Measurements from ENCODE around the gene PAN3.

The PAN3 gene

DNA sequence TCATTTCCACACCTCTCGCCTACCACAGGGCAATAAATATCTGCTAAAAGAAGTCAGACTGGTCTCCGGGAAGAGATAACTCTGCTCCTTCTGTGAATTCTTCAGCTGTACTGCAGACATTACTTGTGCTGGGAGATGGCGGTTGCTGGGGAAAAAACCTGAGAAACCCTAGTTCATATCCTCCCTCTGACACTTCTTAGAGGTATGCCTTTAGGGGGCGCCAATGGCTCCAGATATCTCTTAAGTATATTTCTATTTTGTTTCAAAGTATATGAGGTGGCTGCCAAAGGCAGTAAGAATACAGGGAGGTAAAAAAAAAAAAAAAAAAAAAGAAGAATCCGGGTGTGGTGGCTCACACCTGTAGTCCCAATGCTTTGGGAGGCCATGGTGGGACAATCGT lies 175.2 kb downstream of the PAN3 start:
- no peak for DNase-seq (ENCODE audit: low read depth)

DNA sequence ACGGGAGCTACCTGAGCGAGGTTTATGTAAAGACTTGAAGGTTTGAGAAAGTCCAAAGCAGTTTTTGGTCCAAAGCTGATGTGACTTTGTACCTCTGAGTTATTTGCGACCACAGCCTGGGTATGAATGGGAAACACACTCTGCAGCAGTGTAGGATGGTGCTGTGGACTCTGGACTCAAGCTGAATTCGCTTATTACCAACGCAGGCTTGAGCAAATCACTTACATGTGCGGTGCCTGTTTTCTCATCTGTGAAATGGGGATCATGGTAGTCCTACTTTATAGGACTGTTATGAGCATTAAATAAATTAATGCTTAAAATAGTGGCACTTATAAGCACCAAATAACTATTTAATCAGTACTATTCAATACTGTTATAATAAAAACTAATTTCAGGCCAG lies 176.5 kb downstream of the PAN3 start:
- DNase-seq (ENCODE audit: low read depth) = no peak

DNA sequence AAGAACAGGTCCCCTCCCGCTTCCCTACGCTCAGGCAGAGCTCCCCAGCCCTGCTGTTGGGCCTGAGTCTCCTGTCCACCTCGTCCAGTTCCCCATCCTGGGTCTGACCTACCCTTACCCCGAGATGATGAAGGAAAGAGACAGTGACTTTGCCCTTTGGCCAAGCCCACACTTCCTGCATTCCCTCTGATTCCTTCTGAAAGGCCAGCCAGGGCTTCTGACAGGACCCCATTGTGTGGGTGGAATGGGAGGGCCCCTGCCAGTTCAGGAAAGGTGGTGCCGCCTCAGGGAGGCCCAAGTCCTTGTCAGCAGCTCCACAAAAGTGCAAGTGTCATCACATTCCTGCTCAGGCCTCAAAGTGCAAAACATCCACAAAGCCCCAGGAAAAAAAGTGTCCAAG lies 177.8 kb downstream of the PAN3 start:
- DNase-seq (ENCODE audit: low read depth) = no peak

DNA sequence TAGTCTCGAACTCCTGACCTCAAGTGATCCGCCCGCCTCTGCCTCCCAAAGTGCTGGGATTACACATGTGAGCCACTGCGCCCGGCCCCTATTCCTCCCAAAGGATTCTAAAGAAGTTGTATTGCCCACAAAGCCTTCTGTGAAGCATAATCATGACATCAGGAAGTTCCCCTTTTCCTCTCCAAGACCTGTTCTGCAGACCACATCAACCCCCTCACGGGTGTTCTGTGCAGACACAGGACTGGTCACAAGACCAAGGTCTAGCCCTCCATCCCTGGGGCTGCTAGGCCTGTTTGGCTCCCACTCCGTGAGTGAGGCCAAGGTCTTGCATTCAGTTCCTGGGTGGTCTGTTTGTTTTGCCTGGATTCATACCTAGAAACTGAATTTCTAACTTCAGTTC lies 178.5 kb downstream of the PAN3 start:
- DNase-seq (ENCODE audit: low read depth) = no peak

DNA sequence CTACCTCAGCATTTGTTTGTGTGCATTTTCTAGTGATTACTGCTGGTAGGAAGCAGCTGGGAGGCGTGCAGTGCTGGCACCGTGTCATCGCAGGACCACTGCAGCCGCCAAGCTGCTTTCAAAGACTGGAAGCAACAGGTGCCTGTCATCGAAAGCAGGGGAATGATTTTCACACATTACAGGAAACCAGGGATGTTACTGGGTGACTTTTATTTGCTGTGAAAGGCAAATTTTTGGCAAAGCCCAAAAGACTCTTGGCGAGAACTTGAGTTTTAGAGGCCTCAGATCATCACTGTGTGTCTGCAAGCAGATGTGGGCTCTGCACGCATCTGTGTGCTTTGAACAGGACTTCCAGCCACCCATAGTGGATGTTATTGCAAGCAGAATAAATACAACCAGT lies 180.2 kb downstream of the PAN3 start:
- DNase-seq (ENCODE audit: low read depth) = no peak

DNA sequence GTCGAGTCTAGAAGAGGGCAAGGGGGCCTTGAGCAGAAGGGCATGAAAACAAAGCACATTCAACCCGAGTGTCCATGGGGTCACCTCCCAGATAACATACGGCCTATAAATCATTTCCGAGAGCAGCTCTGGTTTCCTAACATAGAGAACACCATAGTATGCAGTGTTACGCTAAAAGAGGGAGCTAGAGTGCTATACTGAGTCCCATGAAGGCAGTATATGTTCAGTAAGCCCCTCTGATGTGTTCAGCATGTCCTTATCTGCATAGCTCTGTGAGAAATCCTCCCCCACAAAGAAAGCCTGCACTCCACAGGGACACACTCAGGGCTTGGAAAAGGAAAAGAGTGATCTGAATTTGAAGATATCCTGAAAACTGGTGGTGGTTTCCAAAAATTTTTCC lies 181.2 kb downstream of the PAN3 start:
- DNase-seq (ENCODE audit: low read depth) = no peak

DNA sequence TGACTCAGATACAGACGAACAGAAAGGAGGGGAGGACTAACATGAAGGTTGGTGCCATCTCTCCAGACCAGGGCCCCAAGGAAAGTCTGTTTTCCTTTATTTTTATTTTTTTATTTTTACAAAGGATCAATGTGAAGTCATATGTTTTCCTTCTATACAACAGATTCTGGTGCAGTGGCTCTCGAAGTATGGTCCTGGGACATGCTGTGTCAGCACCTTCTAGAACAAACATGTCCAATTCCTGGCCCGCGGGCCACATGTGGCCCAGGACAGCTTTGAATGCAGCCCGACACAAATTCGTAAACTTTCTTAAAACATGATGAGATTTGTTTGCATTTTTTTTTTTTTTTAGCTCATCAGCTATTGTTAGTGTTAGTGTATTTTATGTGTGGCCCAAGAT lies 181.9 kb downstream of the PAN3 start:
- no peak for DNase-seq (ENCODE audit: low read depth)

DNA sequence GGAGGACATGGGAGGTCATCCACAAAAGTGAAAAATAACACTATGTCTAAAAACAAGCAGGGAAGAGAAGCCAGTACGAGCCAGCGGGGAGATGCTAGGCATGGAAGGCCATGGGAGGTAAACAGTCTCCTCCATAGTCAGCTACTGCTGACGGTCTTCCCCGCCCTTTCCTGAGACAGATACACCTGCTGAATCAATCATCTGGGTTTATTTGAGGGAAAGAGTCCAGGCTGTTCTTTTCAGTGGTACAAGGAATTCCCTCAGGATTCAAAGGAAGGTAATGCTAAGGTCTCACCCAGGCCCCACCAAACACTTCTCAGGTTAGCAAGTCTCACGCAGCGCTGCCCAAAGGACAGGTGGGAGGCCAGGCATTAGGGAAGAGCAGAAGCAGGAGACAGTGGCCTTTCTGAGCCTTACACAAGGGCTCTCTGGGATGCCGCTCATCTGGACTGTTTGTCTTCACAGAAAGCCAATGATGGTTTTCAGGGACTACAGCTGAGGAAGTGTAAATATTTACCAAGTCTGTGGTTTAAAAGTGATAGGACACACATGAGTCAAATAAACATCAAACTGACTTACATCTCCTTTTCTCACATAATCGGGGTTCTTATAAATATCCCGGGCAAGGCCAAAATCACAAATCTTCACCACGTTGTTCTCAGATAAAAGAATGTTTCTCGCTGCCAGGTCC lies 182.7 kb downstream of the PAN3 start:
- DNase-seq (ENCODE audit: low read depth) = no peak

DNA sequence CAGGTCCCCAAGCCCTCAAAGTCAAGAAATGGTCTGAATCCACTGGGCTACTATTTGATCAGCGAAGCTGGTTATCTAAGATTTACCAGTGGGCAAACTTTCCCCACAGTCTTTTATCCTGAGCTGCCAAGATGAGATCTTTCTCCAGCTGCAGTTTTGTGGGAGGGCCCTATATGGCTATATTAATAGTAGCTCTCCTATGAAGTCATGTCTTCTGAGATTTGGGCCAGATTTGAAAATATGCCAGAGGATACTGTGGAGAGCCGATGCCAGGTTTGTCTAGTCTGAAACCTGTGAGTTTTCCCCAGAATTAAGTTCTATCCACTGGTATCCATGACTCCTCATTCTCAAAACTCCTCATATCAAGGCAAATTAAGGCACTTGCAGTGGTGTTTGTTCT lies 183.4 kb downstream of the PAN3 start:
- no peak for DNase-seq (ENCODE audit: low read depth)

DNA sequence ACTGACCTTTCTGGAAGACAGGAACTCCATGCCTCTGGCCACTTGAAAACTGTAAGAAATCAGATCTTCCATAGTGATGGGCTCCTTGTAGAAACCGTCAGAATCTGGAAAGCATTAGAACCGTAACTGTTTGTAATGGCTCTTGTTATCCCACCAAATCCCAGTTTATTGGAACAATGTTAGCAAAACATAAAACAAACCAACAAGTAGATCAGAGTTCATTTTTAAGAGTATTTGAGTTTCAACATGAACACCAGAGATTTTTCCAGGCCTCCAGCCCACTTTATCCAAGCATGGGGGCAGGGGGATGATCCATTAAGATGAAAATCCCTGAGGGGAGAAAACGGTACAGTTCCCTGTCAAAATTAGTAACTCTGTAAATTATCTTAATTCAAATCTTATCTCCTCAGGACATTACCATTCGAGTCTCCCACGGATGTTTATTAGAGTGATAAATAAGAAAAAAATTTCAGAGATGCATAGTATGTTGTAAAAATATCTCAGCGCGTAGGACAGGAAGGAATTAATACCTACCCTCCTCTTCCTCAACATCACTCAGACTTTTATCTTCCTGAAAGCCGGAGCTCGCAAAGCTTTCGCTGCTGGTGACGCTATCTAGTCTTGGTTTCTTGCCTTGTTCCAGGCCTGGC lies 184.0 kb downstream of the PAN3 start:
- DNase-seq (ENCODE audit: low read depth) = no peak

DNA sequence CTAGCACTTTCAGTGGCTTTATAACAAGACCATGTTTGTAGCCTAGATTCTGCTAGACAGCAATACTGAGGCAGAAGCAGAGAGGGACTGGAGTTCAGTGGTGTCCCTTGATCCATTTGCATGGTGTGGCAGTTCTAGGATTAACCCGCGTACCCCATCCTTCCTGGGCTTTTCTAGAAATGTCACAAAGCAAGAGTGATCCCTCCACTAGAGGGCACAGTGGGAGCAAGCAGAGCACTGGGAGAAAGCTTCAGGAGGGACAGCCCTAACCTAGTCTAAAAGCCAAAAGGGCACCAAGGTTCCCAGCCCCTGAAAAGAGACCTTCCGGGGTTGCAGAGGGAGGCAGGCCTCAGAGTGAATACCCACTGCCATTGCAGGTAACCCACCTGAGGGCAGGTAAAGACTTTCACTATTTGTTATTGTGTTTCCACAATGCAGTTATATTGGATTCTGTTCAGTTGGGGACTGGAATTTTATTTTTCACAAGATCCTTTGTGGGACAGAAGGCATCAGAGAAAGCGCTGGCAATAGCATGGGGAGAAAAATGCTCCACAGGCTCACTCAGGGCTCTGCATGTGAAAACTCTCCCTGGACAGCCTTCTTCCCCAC lies 185.9 kb downstream of the PAN3 start:
- no peak for DNase-seq (ENCODE audit: low read depth)

DNA sequence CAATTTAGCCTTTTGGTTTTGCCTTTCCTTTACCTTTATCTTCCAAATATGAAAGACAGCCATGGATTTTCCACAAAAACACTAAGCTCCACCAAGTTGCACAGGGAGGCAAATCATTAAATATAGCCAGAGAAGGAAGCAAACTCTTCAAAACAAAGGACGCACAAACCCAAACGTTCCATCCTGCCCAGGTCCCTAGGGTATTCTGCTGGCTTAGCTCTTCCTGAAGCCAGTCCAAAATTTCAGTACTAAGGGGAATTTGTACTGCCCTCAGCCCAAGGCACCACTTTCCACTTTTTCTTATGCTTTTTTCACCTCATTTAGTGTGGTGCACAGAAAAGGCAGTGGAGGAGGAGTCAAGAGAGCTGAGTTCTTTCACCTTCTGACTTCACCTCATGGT lies 186.7 kb downstream of the PAN3 start:
- no peak for DNase-seq (ENCODE audit: low read depth)

DNA sequence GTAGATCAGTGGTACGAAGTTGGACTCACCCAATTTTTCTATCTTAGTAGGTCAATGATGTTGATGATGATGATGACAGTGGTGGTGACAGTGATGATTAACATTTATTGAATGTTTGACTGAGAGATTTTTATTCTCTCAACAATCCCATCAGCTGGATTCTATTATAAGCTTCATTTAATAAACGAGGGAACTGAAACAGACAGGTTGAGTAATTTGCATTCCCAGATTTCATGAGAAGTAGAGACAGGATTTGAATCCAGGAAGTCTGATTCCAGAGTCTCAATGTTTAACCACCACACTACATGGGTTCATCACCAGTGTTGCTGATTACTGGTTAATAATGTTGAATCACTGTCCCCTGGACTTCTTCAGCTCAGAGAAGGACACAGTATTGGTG lies 187.7 kb downstream of the PAN3 start:
- no peak for DNase-seq (ENCODE audit: low read depth)

DNA sequence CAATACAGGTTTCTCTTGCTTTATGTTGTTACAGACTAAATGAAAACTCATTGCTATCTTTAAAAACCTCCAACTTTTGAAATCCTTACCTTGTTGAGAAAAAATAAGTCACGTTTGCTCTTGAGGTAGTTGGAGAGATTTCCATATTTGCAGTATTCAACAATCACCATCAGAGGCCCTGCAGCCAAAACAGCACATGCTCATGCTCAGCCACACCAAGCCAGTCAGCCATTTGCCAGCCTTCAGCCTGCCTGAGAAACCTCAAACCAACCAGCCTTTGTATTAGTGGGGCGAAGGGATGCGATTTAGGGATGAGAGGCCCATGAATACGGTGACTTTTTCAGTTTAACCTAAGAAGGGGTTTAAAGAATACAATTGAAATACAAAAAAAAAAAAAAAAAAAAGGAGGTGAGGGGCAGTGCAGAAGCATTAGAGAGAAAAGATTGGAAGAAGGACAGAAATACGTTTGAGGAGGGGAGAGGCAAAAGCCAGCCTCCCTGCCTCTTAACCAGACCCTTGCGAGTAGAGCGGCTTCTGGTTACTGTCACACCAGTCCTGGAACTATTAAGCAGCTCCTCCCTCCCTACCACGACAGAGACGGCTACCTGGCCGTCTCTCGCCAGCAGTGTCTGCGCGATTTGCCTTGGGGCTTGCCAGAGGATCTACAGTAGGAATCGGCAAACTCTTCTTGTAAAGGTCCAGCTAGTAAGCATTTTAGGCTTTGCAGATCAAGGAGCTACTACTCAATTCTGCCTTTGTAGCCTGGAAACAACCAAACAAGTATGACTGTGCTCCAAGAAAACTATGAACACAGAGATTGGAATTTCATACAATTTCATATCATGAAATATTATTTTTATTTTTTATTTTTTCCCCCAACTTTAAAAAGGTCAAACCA lies 189.3 kb downstream of the PAN3 start:
- no peak for DNase-seq (ENCODE audit: low read depth)

DNA sequence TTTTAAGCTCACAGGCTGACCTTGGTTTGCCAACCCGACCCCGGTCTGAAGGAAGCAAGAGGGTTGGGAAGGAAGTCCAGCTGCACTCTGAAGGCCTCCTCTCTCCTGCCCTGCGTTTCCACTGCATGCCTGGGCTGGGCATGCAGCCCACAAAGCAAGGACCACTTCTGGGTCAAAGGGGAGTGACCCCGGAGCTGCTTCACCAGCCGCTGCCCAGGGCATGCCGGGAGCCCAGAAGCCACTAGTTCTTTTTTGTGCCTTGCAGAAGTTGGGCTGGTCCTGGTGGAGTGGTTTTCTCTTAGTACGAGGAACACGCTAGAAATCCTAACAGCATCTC lies 189.9 kb downstream of the PAN3 start:
- no peak for DNase-seq (ENCODE audit: low read depth)

DNA sequence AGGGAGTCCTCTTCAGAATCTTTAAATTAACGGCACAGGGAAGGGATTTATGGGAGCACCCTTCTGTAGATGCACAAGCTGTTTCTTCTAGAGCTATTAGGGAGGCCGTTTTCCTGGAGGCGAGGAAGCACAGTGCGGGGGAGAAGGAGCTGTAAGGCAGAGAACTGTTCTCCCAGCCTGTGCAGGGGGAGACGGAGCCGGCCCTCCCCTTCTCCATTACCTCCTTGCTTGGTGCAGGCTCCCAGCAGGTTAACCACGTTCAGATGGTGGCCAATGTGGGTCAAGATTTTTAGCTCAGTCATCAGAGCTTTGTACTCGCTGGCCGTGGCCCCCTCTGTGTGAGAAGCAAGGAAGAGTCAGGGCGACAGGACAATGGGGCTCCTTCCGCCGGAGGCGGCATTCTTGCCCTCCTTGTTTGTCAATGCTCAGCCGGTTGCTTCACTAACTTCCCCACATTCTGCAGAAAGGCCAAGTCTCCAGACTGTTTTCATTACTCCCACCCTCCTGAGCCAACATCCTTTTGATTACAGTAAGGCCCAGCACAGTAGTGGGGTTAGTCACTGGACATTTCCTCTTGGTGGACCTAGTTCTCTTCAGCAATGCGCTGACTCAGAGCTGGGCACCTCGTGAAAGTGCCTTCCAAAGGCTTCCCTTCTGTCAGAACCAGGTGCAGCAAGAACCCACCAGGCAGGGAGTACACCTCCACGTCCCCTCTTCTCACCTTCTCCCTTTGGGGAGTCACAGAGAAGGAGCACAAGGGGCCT lies 191.2 kb downstream of the PAN3 start:
- peak; percentile 91 for DNase-seq (ENCODE audit: low read depth)

DNA sequence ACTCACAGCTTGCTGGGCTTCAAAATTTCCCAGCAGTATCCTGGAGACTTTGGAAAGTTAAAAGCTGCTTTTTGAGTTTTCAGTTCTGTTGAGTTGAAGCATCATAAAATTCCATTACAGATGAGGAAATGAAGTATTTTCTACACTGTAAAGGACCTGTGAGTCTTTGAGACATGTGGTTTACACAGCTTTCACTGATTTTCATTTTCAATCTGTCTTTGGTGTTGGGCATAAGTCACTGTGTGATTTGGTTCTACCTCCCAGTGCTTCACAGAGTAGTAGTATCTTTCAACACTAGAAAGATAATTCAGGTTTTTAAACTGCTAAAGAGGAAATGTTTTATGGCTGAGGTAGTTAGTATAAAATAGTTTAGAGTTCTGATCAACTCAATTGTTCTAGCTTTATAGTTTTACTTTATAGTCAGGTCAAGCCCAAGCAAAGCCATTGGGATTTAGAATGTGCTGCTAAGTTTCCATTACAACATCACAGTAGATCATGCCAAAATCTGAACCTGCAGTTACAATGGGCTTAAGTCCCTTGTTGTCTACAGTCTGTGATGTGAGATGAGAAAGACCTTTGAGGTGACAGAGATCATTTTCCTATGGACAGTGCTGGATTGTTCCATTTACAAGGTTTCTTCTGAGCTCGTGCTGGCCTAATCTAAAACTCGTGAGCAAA lies 195.0 kb downstream of the PAN3 start:
- DNase-seq (ENCODE audit: low read depth) = no peak

DNA sequence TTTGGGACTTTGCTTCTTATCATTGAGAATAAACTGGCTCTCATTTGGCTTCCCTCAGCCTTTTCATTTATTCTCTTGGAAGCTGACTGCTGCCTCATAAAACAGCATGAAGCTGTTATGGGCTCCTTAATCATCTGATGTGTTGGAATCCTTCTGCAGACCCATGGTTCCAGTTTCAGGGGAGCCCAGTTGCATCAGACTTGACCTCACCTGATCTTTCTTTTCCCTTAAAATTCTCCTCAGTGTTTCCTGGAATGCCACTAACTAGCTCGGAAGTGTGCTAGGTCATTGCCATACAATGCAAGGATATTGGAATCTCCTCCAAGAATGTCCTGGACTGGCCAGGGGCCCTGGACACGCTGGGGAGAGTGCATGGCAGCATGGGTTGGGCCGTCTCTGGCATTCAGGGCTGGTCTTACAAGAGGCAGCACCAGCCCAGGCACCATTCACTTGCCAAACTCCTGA lies 197.9 kb downstream of the PAN3 start:
- DNase-seq (ENCODE audit: low read depth) = no peak

DNA sequence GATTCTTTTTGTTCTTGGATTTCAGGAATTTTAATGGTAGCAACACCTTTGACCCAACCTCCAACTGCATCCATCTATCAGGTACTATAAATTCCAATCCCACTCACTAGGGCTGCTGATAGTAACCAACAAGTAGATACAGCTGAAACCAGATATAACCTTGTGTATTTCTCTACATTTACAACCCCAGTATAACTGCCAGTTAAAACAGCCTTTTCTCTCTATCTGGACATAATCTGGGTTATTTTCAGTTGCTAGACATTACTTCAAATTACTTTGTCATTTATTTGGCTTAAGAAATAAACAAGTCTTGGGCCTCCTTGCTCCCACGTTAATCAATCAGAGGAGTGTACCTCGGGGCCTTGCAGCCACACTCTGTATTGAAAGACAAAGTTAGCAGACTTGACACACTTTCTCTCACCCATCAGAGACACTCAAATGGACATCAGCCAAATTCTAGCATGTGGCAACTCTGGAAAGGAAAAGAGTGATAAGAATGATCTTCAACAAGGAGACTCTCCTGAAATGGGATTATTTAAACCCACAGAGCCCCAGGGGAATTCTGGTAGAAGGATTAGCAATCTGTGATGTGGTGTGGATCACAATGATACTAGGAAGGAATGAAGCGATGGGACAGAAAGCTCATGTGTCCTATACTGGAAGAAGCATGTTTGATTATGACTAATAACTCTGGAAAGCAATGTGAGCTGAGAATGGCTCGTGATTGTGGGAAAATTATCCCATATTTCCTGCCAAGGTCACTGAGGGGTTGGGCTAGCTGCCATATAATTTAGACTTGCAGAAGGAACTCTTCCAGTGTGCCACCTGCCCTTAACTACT lies 199.0 kb downstream of the PAN3 start:
- DNase-seq (ENCODE audit: low read depth) = peak; percentile 52

DNA sequence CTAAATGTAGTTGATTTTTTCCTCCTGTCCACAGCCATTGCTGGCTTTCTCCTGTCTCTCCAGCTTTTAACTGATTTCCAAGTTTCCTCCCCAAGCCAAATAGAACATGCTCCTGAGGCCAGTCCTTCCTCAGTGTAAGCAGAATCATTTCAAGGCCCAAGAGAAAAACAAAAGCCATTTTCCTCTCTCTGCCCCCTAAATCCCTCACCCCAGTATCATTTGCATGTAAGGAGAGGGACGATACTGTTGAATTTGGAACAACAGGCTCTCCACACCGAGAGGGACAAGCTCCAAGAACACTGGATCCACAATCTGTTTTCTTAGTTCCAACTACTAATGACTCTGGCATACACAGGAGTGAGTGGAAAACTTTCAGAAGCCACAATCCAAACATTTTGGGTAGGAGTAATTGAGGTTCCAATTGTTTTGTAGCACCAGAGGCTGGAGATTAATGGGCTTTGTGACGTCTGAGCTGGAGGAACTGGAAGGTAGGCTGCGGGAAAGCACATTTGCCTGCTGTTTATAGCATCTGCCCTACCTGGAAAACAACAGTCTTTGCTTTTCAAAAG lies 199.7 kb downstream of the PAN3 start:
- no peak for DNase-seq (ENCODE audit: low read depth)

All from non-pigmented ciliary epithelial cell (primary cell).